HG02852 (cell line): Measurements from ENCODE around the gene UBR1.

ENCODE experiments used
- ATAC-seq: cut with Tn5 transposase; IDR thresholded peaks from one replicate; pipeline ENCODE4 v1.9.1; 2021; ENCODE audit warnings: mild to moderate bottlenecking, moderate library complexity; ENCODE audit not compliant: unreplicated experiment

The UBR1 gene

DNA sequence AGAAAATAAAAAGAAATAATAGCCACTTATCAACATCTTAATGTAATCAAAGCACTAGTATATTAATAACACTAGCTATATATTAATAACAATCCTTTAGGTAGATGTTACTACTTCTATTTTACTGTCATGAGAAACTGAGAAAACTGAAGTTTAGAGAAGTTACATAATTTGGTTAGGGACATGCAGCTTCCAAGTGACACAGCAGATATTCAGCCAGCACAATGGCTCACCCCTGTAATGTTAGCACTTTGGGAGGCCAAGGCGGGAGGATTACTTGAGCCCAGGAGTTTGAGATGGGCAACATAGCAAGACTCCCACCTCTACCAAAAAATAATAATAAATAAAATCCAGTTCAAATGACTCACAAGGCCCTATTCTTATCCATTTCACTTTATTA is 1.9 kb upstream of the UBR1 start:
- no peak for ATAC-seq

DNA sequence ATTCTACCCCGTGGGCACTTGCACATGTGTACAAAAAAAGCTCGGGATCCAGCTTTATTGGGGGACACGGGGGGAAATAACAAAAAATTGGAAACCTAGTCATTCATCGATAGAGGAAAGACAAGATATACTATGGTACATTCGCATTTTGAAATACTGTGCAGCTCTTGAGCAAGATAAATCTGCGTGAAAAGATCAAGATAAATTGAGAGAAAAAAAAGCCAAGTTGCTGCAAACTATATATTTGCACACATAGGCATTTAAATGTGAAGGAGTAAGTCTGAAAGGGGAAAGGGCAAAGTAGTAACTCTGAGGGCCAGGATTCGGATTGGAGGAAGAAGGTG is 620 bp upstream of the UBR1 start:
- ATAC-seq, result no peak

DNA sequence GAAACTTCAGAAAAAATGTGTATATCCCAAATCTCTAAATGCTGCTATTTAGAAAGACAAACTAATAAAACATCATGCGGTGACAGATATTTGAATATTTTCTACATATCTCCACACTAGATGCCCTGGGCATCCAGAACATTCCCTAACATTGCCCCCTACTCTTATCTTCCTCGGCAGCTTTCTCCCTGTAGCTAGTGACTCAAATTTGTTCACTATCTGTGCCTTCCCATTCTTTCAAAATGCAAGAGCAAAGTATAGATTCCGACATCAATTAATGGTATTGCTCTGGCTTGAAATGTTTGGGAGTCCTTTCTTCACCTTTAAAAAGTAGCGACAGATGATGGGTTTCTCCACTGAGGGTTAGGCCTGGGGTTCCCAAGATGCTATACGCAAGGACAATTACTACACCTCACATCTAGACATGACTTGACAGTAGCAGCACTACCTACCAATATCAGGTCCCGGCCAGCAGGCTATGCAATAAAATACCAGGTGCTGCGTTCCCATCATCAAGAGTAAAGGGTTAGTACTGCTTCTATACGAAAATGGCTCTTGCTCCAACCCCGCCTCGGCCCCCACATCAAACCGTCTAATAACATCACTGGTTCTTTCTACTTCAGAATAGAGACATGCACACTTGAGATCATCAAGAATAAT is 631 bp downstream of the UBR1 start:
- peak; percentile 38 for ATAC-seq

DNA sequence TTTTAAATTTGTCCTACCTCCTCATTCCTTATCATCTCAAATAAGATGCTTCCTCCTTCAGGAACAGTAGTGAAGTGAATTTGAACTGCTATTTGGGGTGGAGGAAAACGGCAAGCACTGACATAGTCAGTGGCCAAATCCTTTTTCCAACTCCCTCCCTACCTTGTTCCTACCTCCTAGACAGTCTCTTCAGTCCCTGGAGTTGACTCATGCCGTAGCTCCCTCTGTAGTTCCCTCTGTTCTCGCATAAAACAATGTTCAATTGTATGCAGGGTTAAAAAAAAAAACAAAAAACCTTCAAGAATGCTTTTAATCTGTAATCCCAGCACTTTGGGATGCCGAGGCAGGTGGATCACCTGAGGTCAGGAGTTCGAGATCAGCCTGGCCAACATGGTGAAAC is 1.4 kb downstream of the UBR1 start:
- no peak for ATAC-seq

DNA sequence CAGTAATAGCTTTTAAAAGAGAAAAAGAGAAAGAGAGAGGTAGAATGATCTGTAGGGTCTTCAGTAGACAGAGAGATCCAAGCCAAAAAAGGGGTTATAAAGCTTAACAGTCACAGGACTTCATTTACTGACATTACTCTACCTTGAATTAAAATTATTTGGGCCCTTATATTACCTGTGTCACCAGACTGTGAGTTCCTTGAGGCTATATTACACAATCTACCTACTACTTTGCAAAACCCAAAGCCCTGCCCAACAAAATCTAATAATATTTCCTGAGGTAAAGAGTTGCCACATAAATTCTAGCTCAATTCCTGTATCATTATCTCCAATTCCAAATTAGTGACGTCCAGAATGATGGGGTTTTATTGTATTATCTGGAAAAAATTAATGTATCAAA is 1.9 kb downstream of the UBR1 start:
- no peak for ATAC-seq

DNA sequence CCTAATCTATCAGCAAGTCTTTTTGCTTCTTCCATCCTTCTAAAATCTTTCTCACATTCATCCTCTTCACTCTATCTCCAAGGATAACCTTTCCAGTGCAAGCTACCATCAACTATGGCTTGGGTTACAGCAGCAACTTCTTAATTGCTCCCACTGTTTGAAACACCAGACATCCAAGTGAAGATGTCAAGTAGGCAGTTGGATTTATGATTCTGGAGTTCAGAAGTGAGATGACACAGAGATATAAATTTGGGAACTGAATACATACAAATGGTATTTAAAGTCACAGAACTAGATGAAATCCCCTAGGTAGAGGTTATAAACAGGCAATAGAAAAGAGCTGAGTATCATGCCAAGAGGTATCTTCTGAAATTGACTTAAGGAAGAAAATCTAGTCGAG is 3.7 kb downstream of the UBR1 start:
- no peak for ATAC-seq

DNA sequence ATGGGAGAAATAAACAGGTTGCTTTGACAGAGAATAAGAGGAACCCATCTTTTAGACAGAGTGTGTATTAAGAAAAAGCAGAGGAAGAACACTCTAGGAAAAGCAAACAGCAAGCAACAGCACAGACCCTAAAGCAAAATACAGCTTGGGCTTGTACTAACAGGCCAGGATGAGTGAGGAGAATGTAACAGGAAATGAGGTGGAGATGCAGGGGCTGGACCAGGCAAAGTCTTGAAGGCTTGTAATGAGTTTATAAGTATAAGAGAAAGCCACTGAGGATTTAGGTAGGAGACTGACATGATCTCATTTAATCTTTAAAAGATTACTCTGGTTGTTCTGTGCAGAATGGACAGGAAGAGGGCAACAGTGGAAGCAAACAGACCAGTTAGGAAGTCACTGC is 4.9 kb downstream of the UBR1 start:
- ATAC-seq, result no peak

DNA sequence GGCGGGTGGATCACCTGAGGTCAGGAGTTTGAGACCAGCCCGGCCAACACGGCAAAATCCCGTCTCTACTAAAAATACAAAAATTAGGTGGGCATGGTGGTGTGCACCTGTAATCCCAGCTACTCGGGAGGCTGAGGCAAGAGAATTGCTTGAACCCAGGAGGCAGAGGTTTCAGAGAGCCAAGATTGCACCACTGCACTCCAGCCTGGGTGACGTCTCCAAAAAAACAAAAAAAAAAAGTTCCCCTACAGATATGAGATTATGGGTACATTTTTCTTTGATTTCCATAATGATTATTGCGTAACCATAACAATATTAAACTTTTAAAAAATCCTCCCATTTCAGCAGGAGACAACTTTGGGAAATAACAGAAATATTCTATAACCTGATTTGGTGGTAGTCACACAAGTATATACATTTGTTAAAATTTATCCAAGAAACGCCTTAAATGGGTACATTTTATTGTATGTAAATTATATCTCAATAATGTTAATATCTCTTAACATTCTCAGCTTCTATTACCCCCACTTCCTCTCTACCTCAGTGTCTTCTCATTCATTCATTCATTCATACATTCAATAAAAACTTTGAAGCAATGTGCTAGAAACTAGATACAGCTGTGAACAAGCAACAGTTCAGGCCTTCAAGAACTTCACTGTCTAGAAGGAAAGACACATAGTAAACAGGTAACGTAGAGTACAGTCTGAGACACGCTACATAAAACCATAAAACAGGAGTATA is 6.6 kb downstream of the UBR1 start:
- no peak for ATAC-seq

DNA sequence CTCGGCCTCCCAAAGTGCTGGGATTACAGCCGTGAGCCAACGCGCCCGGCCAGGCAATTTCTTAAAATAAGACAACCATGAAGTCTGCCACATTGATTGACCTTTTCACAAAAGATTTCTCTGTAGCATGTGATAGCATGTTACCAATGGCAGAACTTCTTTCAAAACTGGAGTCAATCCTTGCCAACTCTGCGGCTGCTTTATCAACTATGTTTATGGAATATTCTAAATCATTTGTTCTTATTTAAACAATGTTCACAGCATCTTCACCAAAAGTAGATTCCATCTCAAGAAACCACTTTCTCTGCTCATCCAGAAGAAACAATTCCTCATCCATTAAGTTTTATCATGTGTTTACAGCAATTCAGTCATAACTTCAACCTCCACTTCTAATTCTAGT is 9.4 kb downstream of the UBR1 start:
- ATAC-seq, result no peak

DNA sequence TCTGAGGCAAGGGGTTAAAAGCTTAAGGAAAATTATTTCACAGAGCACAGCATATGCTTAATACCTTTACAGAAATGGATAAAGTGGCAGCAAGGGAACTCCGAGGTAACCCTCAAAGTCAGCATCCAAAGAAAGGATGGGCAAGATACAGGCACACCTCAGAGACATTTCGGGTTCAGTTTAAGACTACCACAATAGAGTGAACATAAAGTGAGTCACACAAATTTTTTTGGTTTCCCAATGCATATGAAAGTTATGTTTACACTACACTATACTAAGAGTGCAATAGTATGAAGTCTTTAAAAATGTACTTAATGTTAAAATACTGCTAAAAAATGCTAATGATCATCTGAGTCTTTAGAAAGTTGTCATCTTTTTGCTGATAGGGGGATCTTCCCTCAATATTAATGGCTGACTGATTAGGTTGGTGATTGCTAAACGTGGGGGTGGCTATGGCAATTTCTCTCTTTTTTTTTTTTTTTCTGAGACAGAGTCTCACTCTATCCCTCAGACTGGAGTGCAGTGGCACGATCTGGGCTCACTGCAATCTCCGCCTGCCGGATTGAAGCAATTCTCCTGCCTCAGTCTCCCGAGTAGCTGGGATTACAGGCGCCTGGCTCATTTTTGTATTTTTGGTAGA is 10.0 kb downstream of the UBR1 start:
- ATAC-seq, result no peak

DNA sequence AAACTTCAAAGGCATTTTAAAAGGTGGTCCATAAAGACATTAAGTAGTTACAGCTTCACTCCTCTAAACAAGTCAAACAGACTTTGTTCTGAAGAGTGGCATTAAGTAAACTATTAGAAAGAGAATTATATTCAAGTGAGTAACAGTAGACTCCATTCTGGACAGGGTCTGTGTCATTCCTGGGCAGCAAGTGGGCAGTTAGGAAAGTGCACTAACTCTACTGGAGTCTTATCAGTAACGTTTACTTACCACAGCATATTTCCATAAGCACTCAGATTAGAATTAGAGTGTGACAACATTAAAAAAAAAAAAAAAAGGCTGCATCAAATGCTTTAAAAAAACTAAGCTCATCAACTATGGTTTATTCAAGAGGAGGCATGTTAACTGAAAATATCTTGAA is 10.6 kb downstream of the UBR1 start:
- ATAC-seq, result no peak

DNA sequence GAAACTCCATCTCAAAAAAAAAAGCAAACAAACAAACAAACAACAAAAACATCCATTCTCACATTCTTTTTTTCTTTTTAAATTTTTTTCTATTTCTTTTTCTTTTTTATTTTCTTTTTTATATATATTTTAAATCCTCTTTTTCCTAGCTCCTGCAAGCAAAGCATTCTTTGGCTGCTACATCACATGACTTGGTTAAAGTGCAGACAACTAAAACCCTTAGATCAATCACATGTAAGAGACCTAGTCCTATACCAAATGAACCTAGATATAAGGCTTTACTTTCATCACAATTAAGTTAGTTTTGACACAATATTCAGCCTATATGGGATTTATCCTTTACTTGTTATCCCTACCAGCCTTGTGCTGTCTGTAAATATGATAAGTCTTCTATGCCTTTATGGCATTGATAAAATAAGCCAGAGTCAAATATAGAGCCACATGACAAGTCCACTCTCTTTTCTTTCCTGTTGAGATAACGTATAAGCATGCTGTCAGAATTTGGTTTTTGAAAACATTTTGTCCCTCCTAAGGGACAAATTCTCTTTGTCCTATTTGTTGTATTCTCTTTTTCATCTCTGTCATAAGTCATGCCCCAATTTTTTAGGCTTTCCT is 11.3 kb downstream of the UBR1 start:
- ATAC-seq, result no peak

DNA sequence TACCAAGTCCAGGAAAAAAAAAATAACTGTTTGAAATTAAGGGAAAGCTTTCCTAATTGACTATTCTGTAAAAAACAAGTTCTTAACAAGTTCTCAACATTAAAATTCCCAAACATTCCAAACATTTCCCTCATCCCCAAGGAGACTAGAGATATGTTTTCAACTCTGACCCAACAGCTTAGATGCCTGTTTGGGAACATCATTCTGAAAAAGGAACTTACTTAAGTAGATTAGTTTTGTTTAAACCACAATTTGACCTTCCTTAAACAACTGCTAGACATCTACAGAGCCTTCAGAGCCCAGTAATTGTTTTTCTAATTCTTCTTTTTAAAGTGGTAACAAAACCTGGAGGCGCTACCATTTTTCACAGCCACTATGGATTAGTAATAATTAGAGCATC is 12.8 kb downstream of the UBR1 start:
- ATAC-seq, result no peak

DNA sequence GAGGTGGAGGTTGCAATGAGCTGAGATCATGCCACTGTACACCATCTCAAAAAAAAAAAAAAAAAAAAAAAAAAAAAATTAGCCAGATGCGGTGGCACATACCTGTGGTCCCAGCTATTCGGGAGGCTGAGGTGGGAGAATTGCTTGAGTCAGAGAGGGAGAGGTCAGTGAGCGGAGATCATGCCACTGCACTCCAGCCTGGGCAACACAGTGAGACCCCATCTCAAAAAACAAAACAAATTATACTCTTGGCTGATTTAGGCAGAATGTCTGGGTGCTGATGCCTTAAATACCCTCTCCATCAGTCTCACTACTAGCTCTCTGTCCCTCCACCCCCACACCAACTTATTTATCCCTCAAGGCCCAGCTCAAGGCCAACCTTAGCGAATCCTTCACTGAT is 14.0 kb downstream of the UBR1 start:
- ATAC-seq, result no peak

DNA sequence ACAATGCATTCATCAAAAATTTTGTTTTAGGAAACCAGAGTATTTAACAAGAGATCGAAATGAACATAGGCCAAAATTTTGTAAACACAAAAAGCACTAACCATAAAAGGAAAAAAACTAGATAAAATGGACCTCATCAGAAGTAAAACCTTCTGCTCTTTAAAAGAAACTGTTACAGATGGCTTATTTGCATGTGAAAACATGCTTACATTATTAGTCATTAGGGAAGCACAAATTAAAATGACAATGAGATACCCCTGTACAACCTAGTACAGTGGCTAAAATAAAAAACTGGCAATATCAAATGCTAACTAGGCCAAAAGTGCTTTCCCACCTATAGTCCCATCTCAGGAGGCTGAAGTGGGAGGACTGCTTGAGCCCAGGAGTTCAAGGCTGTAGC is 19.3 kb downstream of the UBR1 start:
- ATAC-seq, result peak; percentile 48

DNA sequence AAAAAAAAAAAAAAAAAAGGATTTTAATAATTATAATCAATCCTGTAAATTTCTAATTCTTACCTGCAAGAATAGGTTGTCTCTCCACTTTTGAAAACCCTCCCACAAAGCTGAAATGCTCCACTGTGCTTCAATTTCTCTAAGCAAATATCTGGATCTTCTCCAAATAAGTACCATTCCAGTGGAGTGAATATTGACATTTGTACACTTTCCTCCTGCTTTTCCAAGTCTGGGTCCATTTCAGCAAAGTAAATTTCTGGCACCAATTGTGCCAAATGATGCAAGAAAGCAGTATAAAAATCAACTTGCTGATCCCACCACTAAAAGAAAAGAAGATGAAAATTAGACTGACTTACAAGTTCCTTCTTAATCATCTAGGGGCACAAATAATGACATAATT is 19.9 kb downstream of the UBR1 start:
- no peak for ATAC-seq

DNA sequence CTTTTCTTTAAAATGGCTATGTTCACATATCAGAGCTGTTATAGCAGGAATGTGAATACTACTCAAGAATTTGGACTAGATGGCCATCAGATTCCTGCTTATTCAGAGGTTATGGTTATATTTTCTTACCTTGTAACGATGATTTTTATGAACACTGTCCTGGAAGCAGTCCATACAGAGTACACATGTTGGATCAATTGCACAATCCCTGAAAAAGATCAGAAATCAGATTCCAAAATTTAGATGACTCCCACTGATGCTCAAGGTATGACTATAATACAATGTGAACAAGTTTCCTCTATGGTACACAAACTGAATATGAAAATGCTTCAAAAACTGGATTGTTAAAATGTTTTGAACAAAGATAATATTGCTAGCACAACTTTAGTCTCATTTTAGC is 23.3 kb downstream of the UBR1 start:
- ATAC-seq, result no peak

DNA sequence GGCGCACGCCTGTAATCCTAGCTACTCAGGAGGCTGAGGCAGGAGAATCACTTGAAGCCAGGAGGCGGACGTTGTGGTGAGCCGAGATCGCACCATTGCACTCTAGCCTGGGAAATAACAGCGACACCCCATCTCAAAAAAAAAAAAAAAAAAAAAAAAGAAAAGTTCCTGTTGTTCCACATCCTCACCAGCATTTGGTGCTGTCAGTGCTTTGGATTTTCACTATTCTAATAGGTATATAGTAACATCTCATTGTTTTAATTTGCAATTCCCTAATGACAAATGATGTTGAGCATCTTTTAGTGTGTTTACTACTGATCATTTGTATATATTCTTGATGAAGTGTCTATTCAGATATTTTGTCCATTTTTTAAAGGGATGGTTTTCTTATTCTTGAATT is 24.6 kb downstream of the UBR1 start:
- ATAC-seq, result no peak

DNA sequence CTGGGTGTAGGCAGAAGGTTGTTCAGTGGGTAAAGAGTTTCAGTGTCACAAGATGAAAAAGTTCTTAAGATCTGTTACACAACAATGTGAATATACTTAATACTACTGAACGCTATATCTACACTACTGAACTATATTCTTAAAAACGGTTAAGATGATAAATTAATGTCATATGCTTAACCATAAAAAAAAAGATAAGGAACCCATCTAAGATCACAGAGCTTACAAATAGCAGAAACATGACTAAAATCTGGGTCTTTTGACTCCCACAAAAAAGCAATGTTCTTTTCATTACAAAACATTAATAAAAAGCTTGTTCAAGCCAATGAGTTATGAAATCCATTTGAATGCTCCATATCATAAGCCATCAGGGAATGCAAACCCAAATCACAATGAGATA is 34.4 kb downstream of the UBR1 start:
- no peak for ATAC-seq

DNA sequence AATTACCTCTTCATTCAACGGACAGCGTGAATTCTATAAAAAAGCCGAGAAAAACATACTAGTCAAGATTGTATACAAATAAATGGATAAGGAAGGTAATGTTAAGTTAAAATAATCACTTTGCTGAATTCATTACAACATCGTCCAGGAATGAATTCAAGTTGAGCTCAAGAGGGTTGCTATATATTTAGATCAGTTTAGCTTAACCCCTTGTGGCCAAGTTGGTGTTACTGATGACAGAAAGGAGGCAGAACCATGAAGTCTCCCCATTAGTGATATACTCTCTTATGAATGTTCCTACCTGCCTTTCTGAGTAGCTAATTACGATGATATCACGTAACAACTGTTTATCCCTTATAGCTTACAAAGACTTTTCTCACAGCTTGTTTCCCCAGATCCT is 34.9 kb downstream of the UBR1 start:
- no peak for ATAC-seq

DNA sequence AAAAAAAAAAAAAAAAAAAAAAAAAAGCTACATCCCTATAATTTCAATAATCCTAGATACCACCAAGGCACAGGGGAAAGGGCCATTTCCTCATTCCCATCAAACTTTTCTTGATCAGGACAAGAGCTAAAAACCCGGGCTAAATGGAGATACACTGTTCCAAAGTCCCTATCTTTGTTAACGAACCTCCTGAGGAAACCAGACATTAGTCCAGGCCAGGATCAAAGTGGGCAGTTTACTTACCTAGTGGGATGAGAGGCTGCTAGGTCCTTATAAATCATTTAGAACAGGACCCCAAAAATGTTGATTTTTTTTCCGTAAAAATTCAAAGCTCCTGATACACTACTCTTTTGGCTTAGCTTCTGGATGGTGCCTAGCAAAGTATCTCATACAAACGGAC is 35.6 kb downstream of the UBR1 start:
- ATAC-seq, result no peak
